Measurements from ENCODE around the gene EFCAB11.

- TF ChIP-seq ZNF114 (CRISPR knock-in tag; IDR thresholded peaks at IDR 0.05) (no peak), CTCF (conservative IDR thresholded peaks at IDR 0.05; ENCODE audit: low read depth in 2 of 2) (no peak), CREB1 (CRISPR knock-in tag; IDR thresholded peaks at IDR 0.05; ENCODE audit: low read depth) (no peak), POLR2AphosphoS5 (IDR thresholded peaks at IDR 0.05; ENCODE audit: low read depth) (no peak), JUNB (IDR thresholded peaks at IDR 0.05; ENCODE audit: unreplicated experiment) (no peak), EZH2 (IDR thresholded peaks at IDR 0.05; ENCODE audit: low read depth, unreplicated experiment) (no peak), EZH2phosphoT487 (IDR thresholded peaks at IDR 0.05; ENCODE audit: unreplicated experiment) (no peak), ZNF462 (CRISPR knock-in tag; IDR thresholded peaks at IDR 0.05) (no peak), REST (IDR thresholded peaks at IDR 0.05; ENCODE audit: unreplicated experiment) (no peak), ETS1 (IDR thresholded peaks at IDR 0.05) (no peak), NANOG (IDR thresholded peaks at IDR 0.05; ENCODE audit: borderline replicate concordance) (no peak), ZNF331 (CRISPR knock-in tag; IDR thresholded peaks at IDR 0.05; ENCODE audit: low read depth) (no peak)
These were observed 104.6 kb downstream of the EFCAB11 start for GRCh38 chr14:89849931-89850330.

Measured in GM23338 (cell line).